ENCODE measurements around the gene E2F3.

The E2F3 gene

GRCh38 chr6:20538131-20538662 is 136.5 kb downstream of the E2F3 start:
- no peak for DNase-seq

GRCh38 chr6:20538907-20539306 is 137.2 kb downstream of the E2F3 start:
- DNase-seq = no peak

- DNase-seq = no peak
Observed at GRCh38 chr6:20539387-20539786, 137.7 kb downstream of the E2F3 start.

- DNase-seq = no peak
Observed at GRCh38 chr6:20540683-20541082, 139.0 kb downstream of the E2F3 start.

- DNase-seq = no peak
Observed at GRCh38 chr6:20541382-20541781, 139.7 kb downstream of the E2F3 start.

- peak; percentile 81 to 82 for DNase-seq
Observed at GRCh38 chr6:20542927-20543602, 141.4 kb downstream of the E2F3 start.
